Fibroblast of lung (primary cell): ENCODE data around the gene ZC3H14.

Experiments
- CTCF ChIP-seq, 2 donors: IDR thresholded peaks in 1 of 2; conservative IDR thresholded peaks in 1 of 2; 1 replicate in 1 of 2; 2 replicates in 1 of 2; pipeline ENCODE4 v1.5.1; 2011 to 2012; ENCODE audit warnings: low read length in 2 of 2, control low read depth in 1 of 2, inconsistent platforms in 1 of 2, low read depth in 1 of 2, mild to moderate bottlenecking in 1 of 2
- EZH2 ChIP-seq: IDR thresholded peaks from 2 replicates; pipeline ENCODE4 v1.5.1; 2012; ENCODE audit warnings: low read length, control low read depth, mild to moderate bottlenecking; ENCODE audit errors: missing control alignments

GRCh38 chr14:88669346-88669745 lies 106.5 kb downstream of the ZC3H14 start:
- TF ChIP-seq CTCF (conservative IDR thresholded peaks at IDR 0.05 in 1 of 2, IDR thresholded peaks at IDR 0.05 in 1 of 2; ENCODE audit: low read depth in 1 of 2, low read length in 2 of 2) (no peak), EZH2 (no peak)
